Measurements from ENCODE around the gene TMED3. TPM values are rescaled to one million over a fixed set of nuclear protein-coding genes. Genes with fewer than 3 reads are reported as not detected.

TMED3 gene
- total RNA-seq, 1 donor from 2014 or later, result 129 TPM

Other genes with a start within 250 kb of the TMED3 start
- 7.4 and 29.1 TPM in 2 replicates for gene RASGRF1, start 220.3 kb upstream of the TMED3 start, total RNA-seq
- 0.05 and 0.21 TPM in 2 replicates for gene ANKRD34C, start 28.4 kb upstream of the TMED3 start, total RNA-seq
- gene MINAR1, start 121.2 kb downstream of the TMED3 start, total RNA-seq, result 1.3 and 2.5 TPM in 2 replicates